ENCODE results near the gene PSMA2. TPM values are rescaled to one million over a fixed set of nuclear protein-coding genes. Genes with fewer than 3 reads are reported as not detected.

Gene PSMA2
- total RNA-seq, 2 experiments from 2014 or later, result 38.8 to 41.0 TPM

- H3K4me3 Mint-ChIP-seq, result no peak overlapping the region
- no peak for TF ChIP-seq CTCF (IDR thresholded peaks at IDR 0.05)
- no peaks in the 10 kb centered on the region for H3K9me3 Mint-ChIP-seq
- POLR2A ChIA-PET, result no interaction called here
- intact Hi-C loops (cut with DNase I, micrococcal nuclease), result no loop called here
- H3K36me3 Mint-ChIP-seq (ENCODE audit: low read depth), result peaks cover 80% of the 10 kb centered on the region
- Histone ChIP-seq H3K36me3 (ENCODE audit: insufficient read depth, low read length) (peaks cover 69% of the 10 kb centered on the region), H3K9me3 (ENCODE audit: control insufficient read depth in 1 of 2, insufficient read depth in 1 of 2, low read length in 2 of 2) (no peaks in the 10 kb centered on the region), H3K27ac (ENCODE audit: low read depth in 1 of 2, low read length in 2 of 2) (no peak overlapping the region), H3K27me3 (ENCODE audit: control insufficient read depth in 1 of 2, insufficient read depth in 2 of 2, low read length in 2 of 2) (no peaks in the 10 kb centered on the region), H3K4me3 (ENCODE audit: low read length) (no peak overlapping the region), H3K4me1 (ENCODE audit: insufficient read depth, low read length) (peaks cover 11% of the 10 kb centered on the region)
- H3K27me3 Mint-ChIP-seq, result no peaks in the 10 kb centered on the region
- CTCF ChIA-PET, result no interaction called here
- no peak for DNase-seq
- H3K27ac Mint-ChIP-seq, result no peak overlapping the region
- no peak for ATAC-seq (ENCODE audit: poor library complexity)
- H3K4me1 Mint-ChIP-seq (ENCODE audit: low read depth), result peaks cover 39% of the 10 kb centered on the region
Observed at GRCh38 chr7:42925630-42926029, 6.3 kb downstream of the PSMA2 start.

GRCh38 chr7:42924223-42924838 is 7.6 kb downstream of the PSMA2 start:
- ATAC-seq (ENCODE audit: poor library complexity) (no peak), DNase-seq (no peak)
- peaks cover 79% of the 10 kb centered on the region for H3K36me3 ChIP-seq (ENCODE audit: insufficient read depth, low read length)
- no peaks in the 10 kb centered on the region for H3K9me3 ChIP-seq (ENCODE audit: control insufficient read depth in 1 of 2, insufficient read depth in 1 of 2, low read length in 2 of 2)
- no peaks in the 10 kb centered on the region for H3K27me3 ChIP-seq (ENCODE audit: control insufficient read depth in 1 of 2, insufficient read depth in 2 of 2, low read length in 2 of 2)
- Mint-ChIP-seq H3K27ac (no peak overlapping the region), H3K4me3 (no peak overlapping the region), H3K27me3 (no peaks in the 10 kb centered on the region), H3K36me3 (ENCODE audit: low read depth) (peaks cover 93% of the 10 kb centered on the region), H3K9me3 (no peaks in the 10 kb centered on the region), H3K4me1 (ENCODE audit: low read depth) (peaks cover 27% of the 10 kb centered on the region)
- intact Hi-C loops (cut with DNase I, micrococcal nuclease), result no loop called here
- H3K4me3 ChIP-seq (ENCODE audit: low read length), result no peak overlapping the region
- H3K4me1 ChIP-seq (ENCODE audit: insufficient read depth, low read length), result peaks cover under 1% of the 10 kb centered on the region
- ChIA-PET POLR2A (interaction anchor here (1.2 kb wide), 1 partner anchor 8 kb away, joined by 5 read pairs; the partner anchor contains the start of genes MRPL32 and PSMA2), CTCF (interaction anchor here (0.7 kb wide), 1 partner anchor 510 kb away, joined by 4 read pairs; no protein-coding TSS in a partner anchor)
- no peak overlapping the region for H3K27ac ChIP-seq (ENCODE audit: low read depth in 1 of 2, low read length in 2 of 2)
- TF ChIP-seq CTCF (IDR thresholded peaks at IDR 0.05), result no peak

GRCh38 chr7:42922017-42922753 is 9.8 kb downstream of the PSMA2 start:
- H3K36me3 ChIP-seq (ENCODE audit: insufficient read depth, low read length), result peaks cover 86% of the 10 kb centered on the region
- no peaks in the 10 kb centered on the region for H3K27me3 Mint-ChIP-seq
- no peaks in the 10 kb centered on the region for H3K27me3 ChIP-seq (ENCODE audit: control insufficient read depth in 1 of 2, insufficient read depth in 2 of 2, low read length in 2 of 2)
- TF ChIP-seq CTCF (IDR thresholded peaks at IDR 0.05), result no peak
- H3K4me1 ChIP-seq (ENCODE audit: insufficient read depth, low read length), result no peaks in the 10 kb centered on the region
- H3K4me3 Mint-ChIP-seq, result no peak overlapping the region
- H3K9me3 ChIP-seq (ENCODE audit: control insufficient read depth in 1 of 2, insufficient read depth in 1 of 2, low read length in 2 of 2), result no peaks in the 10 kb centered on the region
- peaks cover 94% of the 10 kb centered on the region for H3K36me3 Mint-ChIP-seq (ENCODE audit: low read depth)
- no peak overlapping the region for H3K4me3 ChIP-seq (ENCODE audit: low read length)
- intact Hi-C loops (cut with DNase I, micrococcal nuclease), result no loop called here
- ATAC-seq (ENCODE audit: poor library complexity) (no peak), DNase-seq (no peak)
- no peaks in the 10 kb centered on the region for H3K9me3 Mint-ChIP-seq
- ChIA-PET CTCF (no interaction called here), POLR2A (interaction anchor here (1.6 kb wide), 1 partner anchor 10 kb away, joined by 8 read pairs; the partner anchor contains the start of genes MRPL32 and PSMA2)
- no peak overlapping the region for H3K27ac ChIP-seq (ENCODE audit: low read depth in 1 of 2, low read length in 2 of 2)
- H3K4me1 Mint-ChIP-seq (ENCODE audit: low read depth), result peaks cover 6% of the 10 kb centered on the region
- H3K27ac Mint-ChIP-seq, result no peak overlapping the region
